UCSD-AML1 (cell line): ENCODE data around the gene AUH.

Experiments
- DNase-seq: peaks from one replicate; lab custom pipeline; 2025; ENCODE audit not compliant: unreplicated experiment; lab: John Stamatoyannopoulos, UW

Gene AUH

DNA sequence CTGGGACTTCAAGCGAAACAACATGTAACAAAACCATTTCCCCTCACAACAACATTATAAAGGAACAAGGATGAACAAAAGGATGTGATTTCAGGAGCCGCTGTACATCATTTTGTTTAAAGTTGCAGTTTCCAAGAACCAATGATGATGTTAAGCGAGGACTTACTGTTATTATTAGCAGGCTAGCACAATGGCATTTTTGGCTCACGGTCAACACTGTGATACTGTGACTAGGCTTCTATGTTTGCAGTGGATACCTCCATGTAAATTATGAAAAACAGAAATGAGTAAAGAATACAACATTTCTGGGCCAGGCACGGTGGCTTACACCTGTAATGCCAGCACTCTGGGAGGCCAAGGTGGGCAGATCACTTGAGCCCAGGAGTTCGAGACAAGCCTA, 113.0 kb downstream of the AUH start:
- no peak for DNase-seq

DNA sequence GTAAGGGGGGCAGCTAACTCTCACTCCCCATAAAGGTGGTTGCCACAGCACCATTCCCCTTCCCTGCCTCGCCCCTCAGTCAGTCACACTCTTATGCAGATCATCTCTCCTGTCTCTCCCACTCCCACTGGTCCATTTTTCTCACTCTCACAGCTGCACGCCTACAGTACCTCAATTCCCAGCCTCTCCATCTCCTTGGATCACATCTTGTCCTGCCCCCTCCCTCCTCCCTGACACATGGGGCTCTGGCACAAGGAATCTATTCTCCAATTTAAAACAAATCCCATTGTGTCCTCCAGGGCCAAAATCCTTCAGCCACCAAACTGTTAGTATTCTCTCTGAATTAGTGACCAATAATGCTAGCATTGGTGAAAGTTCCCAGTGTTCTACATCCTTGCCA, 114.4 kb downstream of the AUH start:
- no peak for DNase-seq

DNA sequence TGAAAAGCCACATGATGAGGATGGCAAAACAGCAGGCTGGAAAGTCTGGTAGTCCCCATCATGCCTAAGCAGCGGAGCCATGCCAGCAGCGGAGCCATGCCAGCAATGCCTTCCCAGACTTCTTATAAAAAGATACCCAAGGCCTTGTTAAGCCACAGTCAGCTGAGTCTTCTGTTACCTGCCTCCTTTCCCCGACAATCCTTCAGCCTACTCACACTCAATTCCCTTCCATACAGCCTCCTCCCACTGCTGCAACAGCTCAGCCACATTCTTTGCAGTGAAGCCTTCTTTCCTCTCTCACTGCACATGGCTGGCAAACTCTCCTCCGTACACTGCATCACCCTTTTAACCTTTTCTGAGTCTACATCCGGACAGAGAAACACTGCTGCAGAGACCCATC, 114.9 kb downstream of the AUH start:
- no peak for DNase-seq

DNA sequence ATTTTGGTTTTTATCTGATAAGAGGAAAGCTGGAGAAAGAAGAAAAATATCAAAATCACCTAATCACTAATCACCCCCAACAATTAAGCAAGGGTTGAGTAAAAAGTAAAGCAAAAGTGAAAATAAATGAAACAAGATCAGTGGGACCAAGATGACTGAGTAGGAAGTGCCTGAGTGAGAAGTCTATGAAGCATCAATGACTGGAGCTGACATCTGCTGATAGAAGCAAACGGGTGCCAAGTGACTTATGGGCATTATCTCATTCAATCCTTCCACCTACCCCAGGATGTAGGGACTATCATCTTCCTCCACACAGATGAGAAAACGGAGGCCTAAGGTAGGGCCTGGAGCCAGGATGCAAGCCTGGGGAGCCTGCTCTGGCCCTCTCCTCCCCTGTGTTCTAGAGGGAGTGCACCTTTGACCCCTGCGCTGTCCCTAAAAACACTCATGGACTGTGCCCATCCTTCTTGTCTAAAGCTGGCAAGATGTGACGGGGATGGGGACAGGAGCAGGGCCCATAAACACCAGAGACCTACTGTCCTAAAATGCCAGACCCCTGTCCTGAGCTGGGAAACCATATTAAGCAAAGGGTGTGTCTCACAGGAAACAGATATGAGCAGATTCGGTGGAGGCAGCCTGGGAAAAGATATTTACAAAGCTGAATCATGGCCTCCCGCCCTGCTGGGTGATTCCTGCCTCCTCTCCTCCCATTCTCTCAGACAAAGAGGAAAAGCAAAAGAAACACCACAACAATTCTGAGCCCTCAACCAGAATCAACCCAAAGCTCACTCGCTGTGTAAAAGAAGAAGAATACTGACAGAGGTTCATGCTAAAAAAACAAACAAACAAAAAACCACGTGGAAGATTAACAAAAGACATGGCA, 116.0 kb downstream of the AUH start:
- no peak for DNase-seq

DNA sequence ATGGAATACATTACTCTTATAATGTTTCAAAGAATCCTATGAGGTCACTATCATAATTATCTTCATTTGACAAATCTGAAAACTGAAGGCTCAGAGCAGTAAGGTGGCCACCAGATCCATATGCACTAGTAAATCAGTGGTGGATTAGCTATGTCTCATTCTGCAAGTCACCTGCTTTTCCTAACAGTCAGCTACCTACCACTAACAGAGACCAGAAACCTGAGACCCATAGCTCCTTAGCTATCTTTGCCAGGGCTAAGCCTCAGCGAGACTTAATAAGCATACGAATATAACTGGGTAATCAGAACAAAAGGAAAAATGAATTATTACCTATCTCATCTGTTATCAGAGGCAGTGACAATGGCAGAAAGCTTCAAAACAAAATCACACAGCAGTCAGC, 118.7 kb downstream of the AUH start:
- DNase-seq = no peak

DNA sequence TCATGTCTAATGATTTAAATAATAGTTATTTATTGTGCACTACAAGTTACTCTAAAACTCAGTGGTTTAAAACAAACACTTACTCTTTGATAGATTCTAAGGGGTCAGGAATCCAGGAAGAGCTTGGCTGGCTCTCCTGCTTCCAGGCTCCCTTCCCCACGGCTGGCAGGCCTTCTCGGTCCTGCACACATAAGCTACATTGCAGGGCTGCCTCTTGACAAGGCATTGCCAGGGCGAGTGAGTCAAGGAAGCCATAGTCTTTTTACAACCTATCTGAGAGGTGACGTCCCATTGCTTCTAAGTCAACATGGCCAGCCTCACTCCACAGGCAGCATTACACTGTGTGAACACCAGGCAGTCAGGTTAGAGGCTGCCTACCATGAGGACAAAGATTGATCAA, 119.8 kb downstream of the AUH start:
- DNase-seq = no peak

DNA sequence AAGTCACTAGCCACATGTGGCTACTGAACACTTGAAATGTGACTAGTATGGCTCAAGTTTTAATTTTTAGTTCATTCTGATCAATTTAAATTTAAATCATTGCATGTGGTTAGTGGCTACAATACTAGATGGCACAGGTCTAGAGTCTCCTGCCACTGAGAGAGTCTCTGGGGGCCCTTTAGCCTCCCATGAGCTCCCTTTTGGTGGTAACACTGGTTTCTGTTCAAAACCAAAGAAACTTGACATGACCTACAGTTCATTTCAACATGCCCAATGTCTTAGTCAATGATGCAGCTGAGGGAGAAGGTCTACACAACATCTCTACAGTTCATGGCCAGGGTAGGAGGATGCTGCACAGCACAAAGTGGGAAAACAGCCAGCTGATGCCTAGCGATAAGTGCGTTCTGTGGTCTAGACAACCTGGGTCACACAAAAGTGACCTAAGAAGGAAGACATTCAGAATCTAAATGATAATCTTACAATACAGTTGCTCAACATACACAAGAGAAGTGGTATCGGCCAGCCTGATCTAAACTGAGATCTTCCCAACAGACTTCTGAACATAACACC, 121.0 kb downstream of the AUH start:
- no peak for DNase-seq

DNA sequence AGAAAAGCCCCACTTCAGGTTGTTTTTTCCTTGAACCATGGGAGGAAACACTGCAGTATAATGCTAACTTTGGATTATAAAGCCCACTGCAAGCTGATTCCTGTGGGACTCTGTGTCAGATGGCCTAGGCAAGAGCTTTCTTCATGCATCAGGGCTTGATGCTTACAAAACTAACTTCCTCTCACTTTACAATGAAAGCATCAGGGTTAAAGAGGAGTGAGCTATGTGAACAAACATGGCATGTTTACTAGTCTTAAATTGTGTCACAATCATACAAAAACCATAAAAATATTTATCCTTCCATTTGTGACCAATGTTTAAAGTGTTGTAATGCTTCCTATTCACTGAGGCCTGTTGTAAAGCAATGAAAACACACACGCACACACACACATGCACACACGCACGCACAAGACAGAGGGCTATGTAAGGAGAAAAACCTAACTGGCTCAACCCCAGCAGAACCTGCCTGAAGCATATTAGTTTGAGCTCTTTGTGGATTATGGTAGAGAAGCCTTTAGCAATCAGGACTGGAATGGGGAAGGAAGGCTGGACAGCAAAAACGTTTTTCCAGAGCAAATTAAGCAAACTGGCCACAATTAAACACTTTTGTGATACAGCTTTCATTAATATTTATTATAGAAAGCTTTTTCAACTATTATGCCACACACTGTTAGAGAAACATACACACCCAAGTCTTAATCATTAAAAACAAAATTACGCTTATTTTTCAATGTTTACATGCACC, 122.2 kb downstream of the AUH start:
- DNase-seq = no peak

DNA sequence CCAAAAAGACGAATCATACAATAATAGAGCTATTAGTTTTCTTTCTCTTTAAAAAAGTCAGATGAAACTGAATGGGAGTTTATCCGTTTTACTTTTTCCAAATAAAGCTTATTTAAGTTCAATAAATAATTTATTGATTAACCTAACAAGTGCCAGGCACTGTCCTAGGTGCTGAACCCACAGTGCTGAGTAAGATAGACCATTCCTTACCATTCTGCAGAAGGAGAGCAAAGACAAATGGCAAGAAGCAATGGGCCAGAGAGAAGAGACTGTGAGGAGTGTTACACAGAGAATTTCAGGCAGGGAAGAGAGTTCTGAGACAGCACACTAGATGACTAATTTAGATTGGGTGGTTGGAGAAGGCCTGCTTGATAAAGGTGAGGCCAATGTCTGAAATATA, 127.2 kb downstream of the AUH start:
- DNase-seq = no peak

DNA sequence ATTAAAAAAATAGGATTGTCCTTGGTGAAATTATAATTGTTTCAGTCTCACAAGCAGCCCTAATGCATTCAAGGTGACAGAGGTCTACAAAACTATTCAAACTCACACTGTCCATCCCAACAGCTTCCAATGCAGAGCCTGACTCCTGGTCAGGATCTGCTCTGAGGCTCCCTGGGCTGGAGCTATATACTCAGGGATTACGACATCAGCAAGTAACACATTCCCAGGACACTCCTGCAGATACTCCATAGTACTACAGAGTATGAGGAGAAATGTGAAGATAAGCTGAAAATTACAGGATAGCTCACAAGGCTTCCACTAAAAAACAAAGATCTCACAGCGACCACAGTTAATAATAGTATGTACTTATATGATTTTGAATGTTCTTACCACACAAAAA, 130.1 kb downstream of the AUH start:
- DNase-seq = no peak

DNA sequence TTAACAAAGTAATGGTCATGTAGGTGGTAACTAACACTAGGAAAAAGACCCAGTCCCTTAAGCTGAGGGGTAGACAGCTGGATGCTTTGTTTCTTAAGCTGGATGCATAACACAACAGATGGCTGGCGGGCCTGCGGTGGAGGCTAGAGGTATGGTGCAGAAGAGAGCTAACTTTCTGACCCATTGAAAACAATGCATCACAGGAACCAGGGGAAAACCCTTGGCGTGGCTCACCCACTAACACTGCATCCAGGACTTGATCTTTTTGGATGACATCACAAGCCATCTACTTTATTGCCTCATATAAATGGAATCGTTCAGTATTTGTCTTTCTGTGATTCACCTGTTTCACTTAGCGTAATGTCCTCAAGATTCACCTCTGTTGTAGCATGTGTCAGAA, 138.7 kb downstream of the AUH start:
- DNase-seq = no peak

DNA sequence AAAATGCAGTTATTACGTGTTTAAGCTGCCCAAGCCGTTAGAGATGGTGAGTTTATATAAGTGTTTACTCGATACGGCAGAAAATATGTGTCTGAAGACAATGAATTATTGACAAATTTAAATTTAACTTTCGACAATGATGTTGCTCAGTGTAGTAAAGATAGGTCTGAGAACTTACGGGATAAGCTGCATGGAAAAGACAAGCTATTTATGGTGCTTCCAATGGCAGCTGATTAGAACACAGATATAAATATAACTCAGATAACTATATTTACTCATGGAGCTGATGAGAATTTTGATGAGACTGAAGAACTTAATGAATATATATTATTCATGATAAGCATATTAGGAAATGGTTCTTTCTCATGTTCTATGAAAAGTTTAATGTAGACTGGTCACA, 139.3 kb downstream of the AUH start:
- DNase-seq = no peak

DNA sequence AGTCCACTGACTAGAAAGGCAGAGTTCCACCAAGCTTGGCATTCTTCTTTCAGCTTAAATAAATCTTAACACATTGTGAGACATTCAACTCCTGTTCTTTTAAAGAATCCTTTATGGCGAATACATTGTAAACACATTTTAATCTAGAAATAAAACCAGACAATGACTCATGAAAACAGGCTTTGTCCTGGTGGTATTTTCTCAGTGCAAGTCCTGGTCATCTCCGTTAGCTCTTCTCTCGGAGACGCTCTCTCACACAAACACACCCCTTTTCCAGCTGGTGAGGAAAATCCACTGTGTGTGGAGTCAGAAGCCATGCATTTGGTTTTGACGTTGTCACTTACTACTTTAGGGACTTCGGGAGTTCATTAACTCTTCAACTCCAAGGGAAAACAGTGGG, 140.4 kb downstream of the AUH start:
- no peak for DNase-seq

DNA sequence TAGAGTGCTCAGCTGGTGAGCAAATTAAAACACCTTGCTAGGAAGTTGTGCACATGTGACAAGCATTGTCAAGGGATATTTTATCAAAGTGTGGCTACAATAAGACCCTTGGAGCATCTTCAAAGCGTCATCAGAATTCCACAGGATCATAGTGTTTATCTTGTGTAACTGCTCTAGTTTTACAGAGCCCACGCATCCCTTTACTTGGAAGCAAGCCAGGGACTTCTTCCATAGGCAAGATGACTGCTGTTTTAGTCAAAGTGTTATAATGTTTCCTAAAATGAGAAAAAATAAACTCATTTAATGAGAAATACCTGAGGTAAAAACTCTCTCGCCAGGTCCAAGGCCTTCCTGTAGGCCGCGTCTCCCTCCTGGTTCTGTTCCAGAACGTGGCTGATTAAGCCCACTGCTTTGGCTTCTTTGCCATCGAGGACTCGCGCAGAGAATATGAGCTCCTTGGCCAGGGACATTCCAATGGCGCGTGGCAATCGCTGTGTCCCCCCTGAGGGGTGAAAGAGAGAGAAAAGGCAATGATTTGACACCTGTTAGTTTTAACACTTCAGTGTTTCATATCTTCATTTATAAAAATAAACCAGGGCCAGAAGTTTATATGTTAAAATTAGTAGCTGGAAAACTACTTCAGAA, 141.1 kb downstream of the AUH start:
- no peak for DNase-seq

DNA sequence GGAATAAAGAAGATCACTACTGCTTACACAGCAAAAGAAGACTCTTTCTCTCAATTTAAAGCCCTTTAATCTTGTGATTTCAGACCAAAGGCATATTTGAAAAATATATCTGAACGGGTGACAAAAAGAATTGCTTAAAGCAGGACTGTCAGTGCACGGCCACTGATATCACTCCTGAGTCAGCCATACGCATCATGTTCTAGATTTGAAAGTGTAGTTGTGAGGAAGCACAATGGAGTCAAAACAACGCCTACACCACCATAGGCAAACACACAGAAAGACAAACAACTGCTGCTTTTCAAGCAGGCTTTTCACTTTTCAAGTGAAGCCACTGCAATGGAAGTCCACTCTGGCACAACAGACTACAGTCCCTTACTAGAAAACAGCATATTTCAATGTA, 141.7 kb downstream of the AUH start:
- no peak for DNase-seq

DNA sequence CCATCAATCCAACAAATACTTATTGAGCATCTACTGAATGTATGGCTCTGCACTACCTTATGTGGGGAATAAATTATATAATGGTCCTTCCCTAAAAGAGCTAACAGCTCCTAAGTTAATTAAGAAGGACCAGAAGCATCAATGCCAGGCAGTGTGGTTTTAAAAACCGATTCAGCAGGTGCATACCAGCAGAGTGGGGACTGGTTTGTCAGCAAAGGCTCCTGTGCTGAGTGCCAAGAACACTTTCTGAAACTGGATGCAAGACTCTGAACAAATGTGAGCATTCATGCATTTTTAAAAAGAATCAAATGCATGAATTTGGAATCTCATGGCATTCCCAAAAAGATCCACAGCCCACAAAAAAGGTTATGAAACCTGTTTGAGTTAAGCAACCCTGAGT, 142.2 kb downstream of the AUH start:
- DNase-seq = no peak

DNA sequence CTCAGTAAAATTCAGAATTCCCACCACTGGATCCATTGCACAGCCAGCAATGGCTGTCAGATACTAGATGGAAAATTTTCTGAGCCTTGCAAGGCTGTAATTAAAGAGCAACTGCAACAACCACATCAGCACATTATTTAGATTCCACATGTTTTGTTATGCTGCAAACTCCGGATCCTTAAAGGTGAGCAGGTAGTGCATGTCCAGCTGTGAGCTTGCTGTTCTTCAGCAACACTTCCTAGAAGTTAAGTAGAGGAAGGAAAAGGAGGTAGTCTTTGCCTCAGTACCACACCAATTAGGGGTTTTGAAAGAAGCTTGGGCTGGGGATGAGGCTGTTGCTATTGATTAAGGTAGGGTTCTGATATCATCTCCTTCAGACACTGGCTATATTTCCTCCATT, 144.3 kb downstream of the AUH start:
- DNase-seq = no peak

DNA sequence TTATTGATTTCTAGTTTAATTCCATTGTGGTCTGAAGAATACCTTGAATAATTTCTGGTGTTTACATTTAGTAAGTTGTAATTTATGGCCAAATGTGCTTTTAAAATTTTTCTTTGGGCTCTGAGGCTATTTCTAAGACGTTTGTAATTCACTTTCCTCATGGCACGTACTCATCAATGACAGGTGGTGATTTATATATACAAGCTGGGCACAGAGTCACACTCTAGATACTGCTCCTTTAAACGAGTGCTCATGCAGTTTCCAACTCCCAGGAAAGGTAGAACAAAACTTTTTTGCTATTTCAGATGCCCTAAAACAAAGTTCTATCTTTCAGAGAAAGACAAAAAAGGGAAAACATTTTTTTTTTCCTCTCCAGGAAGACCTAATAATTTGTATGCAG, 146.9 kb downstream of the AUH start:
- no peak for DNase-seq

DNA sequence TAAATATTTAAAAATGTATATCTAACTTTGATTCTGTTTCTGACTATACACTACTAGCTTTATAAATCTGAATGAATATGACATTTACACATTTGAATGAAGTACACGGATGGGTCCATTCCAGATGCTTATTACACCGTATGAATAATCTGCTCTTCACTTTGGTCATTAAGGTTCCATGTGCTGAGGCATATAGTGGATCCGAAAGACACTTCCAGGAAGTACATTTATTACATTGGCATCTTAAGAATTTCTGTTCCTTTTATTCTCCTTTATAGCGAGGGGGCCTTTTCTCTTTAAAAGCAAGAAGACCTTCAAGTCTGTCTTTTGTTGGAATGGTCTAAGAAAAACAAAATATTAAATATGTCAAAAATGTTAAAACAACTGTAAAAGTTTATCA, 147.6 kb downstream of the AUH start:
- no peak for DNase-seq

DNA sequence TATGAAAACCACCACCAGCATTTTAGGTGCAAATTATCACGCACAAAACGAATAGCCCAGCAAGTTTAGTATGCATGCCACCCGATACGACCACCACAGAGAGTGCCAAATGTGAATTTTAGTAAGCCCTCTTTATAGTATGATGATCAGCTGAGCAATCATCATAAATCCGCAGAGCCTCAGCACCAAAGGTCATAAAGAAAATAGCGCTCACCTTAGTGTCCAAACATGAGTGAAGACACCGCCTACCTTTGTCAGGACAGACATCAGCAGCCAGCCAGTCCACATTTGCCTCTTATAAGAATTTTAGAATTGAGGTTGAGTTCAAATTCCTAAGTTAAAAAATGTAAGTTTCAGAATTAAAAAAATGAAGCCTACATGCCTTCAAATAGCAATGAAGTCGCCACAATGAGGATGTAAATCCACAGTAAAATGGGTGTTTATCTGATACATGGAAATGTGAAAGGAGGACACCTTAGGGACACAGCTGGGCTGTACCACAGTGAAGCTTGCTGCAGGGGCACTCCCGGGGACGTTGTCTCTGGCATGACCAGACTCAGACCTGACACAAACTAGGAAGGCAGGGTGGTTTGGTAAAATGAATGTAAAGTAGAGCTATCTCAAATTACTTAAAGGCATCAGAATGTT, 149.0 kb downstream of the AUH start:
- no peak for DNase-seq

DNA sequence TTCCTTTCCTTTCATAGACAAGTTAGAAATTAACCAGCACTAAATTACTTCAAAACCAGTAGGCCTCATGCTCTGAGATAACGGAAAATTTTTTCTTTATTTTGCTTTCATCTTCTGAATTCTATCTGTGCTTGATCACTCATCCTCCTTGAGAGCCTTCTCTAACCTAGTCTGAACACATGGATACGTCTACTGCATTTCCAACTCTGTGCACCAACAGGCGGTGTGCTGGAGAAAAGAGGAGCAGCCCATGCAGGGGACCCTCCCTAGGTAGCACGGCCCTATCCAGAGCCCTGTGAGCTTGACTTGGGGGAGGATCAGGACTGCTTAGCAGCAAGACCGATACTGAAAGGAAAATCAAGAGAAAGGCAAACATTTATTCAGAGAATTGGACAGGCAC, 149.8 kb downstream of the AUH start:
- DNase-seq = no peak
